Activated CD8-positive, alpha-beta memory T cell treated with anti-CD3 and anti-CD28 coated beads, Interleukin-2, amount 50 U/mL, for 24 hours (primary cell): Measurements from ENCODE around the gene ZNF502.

Source experiments
- DNase-seq: peaks from one replicate; pipeline ENCODE4 v3.0.0-alpha.2; 2020; ENCODE audit errors: extremely low read depth

ZNF502 gene

DNA sequence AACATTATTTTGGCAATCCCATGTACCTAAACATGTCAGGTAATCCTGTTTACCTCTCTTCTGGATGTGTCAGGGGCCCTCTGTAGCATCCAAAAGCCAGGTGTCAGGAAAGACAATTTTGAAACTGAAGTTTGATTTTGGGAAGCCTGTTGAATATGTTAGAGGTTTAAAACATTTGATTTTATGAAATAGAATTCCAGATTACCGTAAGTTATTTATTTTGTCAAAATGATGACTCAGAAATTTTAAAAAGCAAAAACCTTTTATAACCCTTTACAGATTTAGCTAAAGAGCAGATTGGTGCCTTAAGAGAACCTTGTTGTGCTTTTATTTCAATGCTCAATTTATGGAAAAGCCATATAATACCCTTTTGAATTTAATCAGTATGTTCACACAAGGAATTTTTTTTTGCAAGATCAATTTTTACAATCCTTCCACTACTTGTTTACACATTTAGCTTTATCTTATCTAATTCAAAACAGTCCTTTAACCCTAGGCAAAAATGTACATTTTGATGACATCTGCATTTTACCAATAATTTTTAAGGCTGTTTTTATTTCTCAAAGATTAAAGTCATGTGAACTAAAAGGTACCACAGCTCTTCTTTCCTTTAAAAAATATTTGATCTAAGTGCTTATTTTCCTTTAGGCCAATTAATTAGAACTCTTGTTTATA is 59.1 kb downstream of the ZNF502 start:
- DNase-seq = no peak

DNA sequence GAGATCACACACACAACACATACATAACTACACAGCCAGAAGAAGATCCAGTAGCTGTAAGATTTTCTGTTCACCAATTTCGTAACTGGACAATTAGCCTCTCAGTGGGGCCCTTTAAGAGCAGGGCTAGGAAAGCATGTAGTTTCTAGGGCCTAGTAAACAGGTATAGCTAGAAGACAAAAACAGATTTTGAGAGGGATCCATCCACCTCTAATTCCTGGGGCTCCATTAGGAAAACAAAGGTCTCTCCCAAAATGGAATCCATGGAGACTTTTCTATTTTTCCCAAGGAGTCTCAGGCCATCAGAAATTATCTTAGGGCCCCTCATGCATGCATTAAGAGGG is 59.6 kb downstream of the ZNF502 start:
- DNase-seq = no peak
